Measurements from ENCODE around the gene SLC6A4. TPM values are rescaled to one million over a fixed set of nuclear protein-coding genes. Genes with fewer than 3 reads are reported as not detected.

SLC6A4 gene
- total and polyA plus RNA-seq, 10 of the 15 experiments (the other 5 are each of a cell fraction or from before 2014, with no cell fraction given): 5.3 to 20.6 (median 10.1) TPM

- no peaks in the 10 kb centered on the region for H3K79me2 ChIP-seq (ENCODE audit: control insufficient read depth, insufficient read depth, low read length)
- RAD21 ChIA-PET (ENCODE audit: unreplicated experiment): no interaction called here
- DNase-seq (ENCODE audit: low read depth, low spot score): no peak
- peaks cover 5 to 31% of the 10 kb centered on the region in 2 experiments for H3K36me3 ChIP-seq (ENCODE audit: control insufficient read depth in 2 of 2, insufficient read depth in 2 of 2, low read length in 1 of 2)
- TF ChIP-seq RUNX3 (IDR thresholded peaks at IDR 0.05; ENCODE audit: low read length) (peak; percentile 51), TCF3 (IDR thresholded peaks at IDR 0.05; ENCODE audit: borderline replicate concordance, insufficient read depth, low read depth, low read length) (no peak), NR2F1 (conservative IDR thresholded peaks at IDR 0.05) (0 out of 2 replicates have a peak, but pooled peaks have one; percentile 16), ZNF207 (IDR thresholded peaks at IDR 0.05; ENCODE audit: borderline replicate concordance) (no peak), ZNF384 (IDR thresholded peaks at IDR 0.05; ENCODE audit: borderline replicate concordance, low read depth, low read length) (peak; percentile 48; the same call in 1 of the 2 replicates), KLF5 (IDR thresholded peaks at IDR 0.05; ENCODE audit: partially characterized antibody) (no peak), ZBED1 (IDR thresholded peaks at IDR 0.05; ENCODE audit: borderline replicate concordance) (no peak), HDAC6 (IDR thresholded peaks at IDR 0.05; ENCODE audit: unreplicated experiment) (no peak), BHLHE40 (IDR thresholded peaks at IDR 0.05; ENCODE audit: borderline replicate concordance in 1 of 2, low read depth in 2 of 2, low read length in 1 of 2) (peak; percentile 46 to 56; a peak in 2 of 4 replicates), SMAD1 (IDR thresholded peaks at IDR 0.05; ENCODE audit: low read depth, partially characterized antibody) (no peak)
- SMC1A ChIA-PET (ENCODE audit: uncharacterized antibody, unreplicated experiment): interaction anchor here (1.1 kb wide), 1 partner anchor 59 kb away, joined by 3 read pairs; no protein-coding TSS in a partner anchor
- intact Hi-C loops (cut with micrococcal nuclease; ENCODE audit: unreplicated experiment) (loop anchor here (5.0 kb wide), 1 partner anchor 149 kb away; no protein-coding TSS in a partner anchor), in situ Hi-C loops (cut with MboI) (no loop called here)
- BruUV-seq (replicated peaks): no TSS peak
- H3K9me3 ChIP-seq (replicated peaks; ENCODE audit: control insufficient read depth, insufficient read depth, low read length): no peaks in the 10 kb centered on the region
- ATAC-seq: peak; percentile 48; the same call in 2 of the 3 replicates
- no peak overlapping the region for H2AFZ ChIP-seq (ENCODE audit: control insufficient read depth, low read depth, low read length)
- WGBS (ENCODE audit: insufficient coverage, insufficient replicate concordance, low lambda C conversion rate, missing lambda C conversion rate): 23% methylated on average over 2 of the region's 2 CpGs
- H3K27ac ChIP-seq (ENCODE audit: control insufficient read depth, insufficient read depth): no peak overlapping the region
- H3K4me2 ChIP-seq (ENCODE audit: control insufficient read depth, insufficient read depth): no peak overlapping the region
- H3K4me3 ChIP-seq: no peak overlapping the region
- H3K4me1 ChIP-seq (ENCODE audit: control insufficient read depth, insufficient read depth, low read length): no peaks in the 10 kb centered on the region; the same call in 1 of the 2 replicates
- POLR2A ChIA-PET: no interaction called here
- no peaks in the 10 kb centered on the region for H3K27me3 ChIP-seq (replicated peaks in 1 of 2; ENCODE audit: control insufficient read depth in 2 of 2, insufficient read depth in 2 of 2, low read length in 1 of 2)
- H4K20me1 ChIP-seq (ENCODE audit: control insufficient read depth, insufficient read depth): no peaks in the 10 kb centered on the region
- no peak for FAIRE-seq
- CTCF ChIA-PET: interaction anchor here (2.7 kb wide), 1 partner anchor 61 kb away, joined by 7 read pairs; no protein-coding TSS in a partner anchor
- H3K9ac ChIP-seq (ENCODE audit: control insufficient read depth, insufficient read depth, low read length): no peak overlapping the region
These were observed 40.4 kb upstream of the SLC6A4 start for GRCh38 chr17:30275911-30276310.
